Measurements from ENCODE around the gene KIRREL2. TPM values are rescaled to one million over a fixed set of nuclear protein-coding genes. Genes with fewer than 3 reads are reported as not detected.
A peak's percentile ranks its signal among the peaks of the same experiment; 100 is the strongest.
"Not testable (repeated sequence)": the region's sequence is repeated elsewhere in the genome, so short reads cannot be mapped to it uniquely, and the experiment has no call there.

The KIRREL2 gene
- total RNA-seq (2014; rRNA removed; shearing (Covaris generic)) = 0.08 and 0.19 TPM in 2 replicates

DNA sequence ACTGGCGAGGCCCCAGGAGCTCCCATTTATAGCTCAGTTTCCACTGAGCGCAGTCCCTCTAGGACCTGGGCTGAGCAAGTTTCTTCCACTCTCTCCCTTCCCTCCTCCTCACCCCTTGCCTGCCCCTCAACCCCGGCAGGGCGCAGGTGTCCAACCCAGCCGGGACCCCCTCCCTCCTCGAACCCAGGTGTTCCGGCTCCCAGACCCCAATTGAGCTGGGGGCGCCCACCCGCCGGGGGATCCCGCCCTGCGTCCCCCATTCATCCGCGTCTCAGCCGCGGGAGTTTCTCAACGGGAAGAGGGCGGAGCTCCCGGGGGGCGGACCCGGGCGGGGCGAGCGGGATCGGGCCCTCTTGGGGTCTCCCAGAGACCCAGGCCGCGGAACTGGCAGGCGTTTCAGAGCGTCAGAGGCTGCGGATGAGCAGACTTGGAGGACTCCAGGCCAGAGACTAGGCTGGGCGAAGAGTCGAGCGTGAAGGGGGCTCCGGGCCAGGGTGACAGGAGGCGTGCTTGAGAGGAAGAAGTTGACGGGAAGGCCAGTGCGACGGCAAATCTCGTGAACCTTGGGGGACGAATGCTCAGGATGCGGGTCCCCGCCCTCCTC is at the start of gene KIRREL2:
KIRREL2 (plus strand) TSS at position 366 of the 604 bp plus-strand sequence; CDS start at position 575, 209 bp downstream.
- DNase-seq (ENCODE audit: low spot score) = no peak

DNA sequence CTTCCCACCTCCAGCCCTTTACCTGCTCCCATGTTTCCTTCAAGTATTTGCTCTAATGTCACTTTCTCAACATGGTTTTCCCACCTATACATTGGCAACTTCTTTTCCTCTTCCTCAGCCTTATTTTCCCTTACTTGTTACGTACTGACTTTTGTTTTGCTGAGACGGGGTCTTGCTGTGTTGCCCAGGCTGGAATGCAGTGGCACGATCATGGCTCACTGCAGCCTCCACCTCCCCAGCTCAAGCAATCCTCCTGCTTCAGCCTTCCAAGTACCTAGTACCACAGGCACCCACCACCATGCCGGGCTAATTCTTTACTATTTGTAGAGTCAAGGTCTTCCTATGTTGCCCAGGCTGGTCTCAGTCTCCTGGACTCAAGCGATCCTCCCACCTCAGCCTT is 49.1 kb upstream of the KIRREL2 start:
- no peak for DNase-seq (ENCODE audit: low spot score)

DNA sequence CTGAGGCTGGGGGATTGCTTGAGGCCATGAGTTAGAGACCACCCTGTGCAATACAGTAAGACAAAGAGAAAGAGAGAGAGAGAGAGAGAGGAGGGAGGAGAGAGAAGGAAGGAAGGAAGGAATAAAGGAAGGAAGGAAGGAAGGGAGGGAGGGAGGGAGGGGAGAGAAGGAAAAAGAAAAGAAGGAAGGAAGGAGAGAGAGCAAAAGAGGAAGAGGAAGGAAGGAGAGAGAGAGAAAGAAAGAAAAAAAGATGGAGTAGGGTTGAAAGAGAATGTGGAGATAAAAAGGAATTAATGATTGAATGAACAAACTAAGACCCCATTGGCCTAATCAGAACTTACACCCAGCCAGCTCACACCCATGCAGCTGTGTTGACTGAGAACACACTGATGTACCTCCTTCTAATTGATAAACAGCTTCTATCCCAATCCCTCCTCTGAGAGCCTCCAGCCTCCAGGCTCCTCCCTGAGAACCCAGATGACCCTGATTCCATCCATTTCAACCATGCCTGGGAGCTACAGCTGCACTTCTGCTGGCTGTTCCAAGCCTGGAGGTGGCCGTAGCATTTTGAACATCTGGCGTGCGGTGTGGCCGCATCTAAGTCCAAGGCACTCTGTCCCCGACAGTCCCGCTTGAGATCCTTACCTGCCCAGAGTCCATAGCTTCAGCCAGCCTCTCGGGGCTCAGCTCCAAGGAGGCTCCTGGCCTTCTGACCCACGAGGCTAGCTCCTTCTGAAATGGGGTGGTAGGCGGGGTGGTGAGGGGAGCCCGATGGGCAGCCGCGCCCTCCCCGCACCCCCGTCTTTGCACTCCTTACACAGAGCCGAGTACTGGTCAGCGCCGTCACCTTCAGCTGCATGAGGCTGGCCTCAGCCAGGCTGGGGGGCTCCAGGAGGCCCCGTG is 45.1 kb upstream of the KIRREL2 start:
- DNase-seq (ENCODE audit: low spot score) = no peak

DNA sequence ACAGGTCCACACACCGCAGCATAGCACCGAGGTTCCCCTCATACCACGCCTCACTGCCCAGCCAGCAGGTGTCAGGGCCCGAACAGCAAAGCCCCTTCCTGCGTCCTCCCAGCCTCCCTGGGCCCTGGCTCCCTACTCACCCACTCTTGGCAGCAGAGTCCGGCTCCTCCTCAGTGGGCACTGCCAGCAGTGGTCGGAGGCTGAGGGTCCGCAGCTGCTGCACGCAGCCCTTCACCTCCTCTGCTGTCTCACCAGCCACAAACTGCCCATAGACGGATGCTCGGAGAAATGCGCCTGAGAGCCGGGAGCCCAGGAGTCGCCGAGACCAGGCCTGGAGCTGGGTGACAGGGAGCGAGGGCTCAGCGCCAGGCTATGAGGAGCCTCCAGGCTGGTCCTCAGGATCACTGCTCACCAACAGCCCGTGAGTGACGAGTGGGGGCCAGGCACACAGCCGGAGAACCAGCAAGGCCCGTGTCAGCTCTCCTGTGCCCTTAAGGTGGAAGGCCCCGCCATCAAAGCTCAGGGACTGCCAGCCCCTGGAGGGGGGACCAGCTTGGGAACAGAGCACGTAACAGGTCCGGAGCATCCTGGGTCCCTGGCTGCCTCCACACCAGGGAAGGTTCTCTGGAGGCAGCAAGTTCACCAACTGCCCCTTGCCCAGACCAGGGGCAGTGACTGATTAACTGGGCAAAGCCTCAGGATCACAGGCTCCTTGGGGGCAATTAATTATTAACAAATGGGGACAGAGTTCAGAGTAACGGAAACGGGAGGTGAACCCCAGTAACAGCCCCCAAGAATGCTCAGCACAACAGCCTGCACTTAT is 44.3 kb upstream of the KIRREL2 start, which contains the start of gene PRODH2:
PRODH2 (minus strand) TSS at position 626 of the 823 bp plus-strand sequence; CDS start at position 586, 40 bp downstream.
- no peak for DNase-seq (ENCODE audit: low spot score)

DNA sequence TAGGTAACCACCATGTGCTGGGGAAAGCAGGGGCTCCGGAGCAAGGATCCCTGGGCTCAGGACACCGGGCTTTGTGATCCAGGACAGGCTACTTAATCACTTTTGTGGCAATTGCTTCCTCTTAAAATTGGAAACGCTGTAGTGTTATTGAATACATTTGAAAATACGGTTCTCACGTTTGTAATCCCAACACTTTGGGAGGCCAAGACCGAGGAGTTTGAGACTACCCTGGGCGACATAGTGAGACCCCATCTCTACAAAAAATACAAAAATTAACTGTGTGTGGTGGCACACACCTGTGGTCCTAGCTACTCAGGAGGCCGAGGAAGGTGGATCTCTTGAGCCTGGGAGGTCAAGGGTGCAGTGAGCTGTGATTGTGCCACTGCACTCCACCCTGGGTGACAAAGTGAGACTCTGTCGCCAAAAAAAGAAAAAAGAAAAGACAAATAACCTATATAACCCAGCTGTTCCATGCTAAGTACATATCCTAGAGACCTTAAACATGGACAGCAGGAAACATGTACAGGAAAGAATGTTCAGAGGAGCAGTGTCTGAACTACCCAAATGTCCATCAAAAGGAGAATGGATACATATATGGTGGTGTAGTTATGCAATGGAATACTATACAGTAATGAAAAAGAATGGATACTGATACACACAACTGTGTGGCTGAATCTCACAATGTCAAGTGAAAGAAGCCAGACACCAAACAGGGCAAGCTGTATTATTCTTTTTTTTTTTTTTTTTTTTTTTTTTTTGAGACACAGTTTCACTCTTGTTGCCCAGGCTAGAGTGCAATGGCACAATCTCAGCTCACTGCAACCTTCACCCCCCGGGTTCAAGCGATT is 43.4 kb upstream of the KIRREL2 start:
- DNase-seq (ENCODE audit: low spot score) = no peak

DNA sequence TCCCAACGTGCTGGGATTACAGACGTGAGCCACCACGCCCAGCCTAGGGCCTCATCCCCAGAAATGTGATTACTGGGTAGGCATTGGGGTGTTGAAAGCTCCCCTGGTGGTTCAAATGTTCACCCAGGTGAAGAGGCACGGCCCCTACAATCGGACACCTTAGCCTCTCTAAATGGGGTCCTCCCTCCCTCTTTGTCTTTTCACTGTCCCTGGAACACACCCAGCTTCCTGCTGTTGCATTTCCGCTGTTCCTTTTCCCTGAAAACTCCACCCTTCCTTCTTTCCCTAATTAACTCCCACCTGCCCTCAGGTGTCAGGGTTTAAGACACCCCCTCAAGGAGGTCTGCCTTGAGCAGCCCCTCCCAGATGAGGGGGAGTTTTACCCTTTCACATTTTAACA is 40.4 kb upstream of the KIRREL2 start:
- no peak for DNase-seq (ENCODE audit: low spot score)

DNA sequence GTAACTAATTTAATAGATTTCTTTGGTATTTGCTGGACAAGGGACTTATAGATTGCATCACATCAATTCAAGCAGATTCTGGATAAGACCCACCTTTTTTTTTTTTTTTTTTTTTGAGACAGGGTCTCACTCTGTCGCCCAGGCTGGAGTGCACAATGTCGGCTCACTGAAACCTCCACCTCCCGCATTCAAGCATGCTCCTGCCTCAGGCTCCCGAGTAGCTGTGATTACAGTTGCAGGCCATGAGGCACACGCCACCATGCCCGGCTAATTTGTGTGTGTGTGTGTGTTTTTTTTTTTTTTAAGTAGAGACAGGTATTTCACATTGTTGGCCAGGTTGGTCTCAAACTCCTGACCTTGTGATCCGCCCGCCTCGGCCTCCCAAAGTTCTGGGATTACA is 39.9 kb upstream of the KIRREL2 start:
- no peak for DNase-seq (ENCODE audit: low spot score)

DNA sequence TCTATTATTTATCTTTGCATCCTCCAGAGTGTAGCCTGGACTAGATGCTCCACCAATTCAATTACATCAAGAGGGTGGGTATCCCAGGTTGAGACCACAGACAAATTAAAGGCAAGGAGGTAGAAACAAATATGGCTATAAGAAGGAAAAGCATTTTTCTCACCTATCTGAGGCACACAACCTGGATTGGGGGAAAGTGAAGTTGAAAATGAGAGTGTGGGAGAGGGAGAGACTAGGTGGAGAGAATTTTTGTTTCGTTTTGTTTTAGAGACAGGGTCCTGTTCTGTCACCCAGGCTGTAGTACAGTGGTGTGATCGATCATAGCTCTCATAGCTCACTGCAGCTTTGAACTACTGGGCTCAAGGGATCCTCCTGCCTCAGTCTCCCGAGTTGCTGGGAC is 38.3 kb upstream of the KIRREL2 start:
- no peak for DNase-seq (ENCODE audit: low spot score)

DNA sequence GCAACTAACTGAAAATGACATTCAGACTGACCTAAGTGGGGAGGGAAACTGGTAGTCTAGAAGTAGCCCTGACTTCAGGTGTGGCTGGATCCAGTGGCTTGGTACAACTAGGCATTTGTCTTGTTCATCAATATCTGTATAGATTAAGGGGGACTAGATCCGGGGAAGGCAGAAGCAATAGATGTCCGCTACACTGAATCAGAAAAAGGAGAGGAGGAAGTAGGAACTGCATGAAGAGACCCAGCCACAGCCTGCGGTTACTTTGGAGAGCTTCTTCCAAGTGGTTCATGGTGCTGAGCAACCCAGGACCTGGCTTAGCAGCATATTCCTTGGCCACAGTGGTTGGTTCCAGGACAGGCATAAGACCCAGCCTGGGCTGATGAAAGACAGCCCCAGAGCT is 34.1 kb upstream of the KIRREL2 start:
- DNase-seq (ENCODE audit: low spot score) = no peak

DNA sequence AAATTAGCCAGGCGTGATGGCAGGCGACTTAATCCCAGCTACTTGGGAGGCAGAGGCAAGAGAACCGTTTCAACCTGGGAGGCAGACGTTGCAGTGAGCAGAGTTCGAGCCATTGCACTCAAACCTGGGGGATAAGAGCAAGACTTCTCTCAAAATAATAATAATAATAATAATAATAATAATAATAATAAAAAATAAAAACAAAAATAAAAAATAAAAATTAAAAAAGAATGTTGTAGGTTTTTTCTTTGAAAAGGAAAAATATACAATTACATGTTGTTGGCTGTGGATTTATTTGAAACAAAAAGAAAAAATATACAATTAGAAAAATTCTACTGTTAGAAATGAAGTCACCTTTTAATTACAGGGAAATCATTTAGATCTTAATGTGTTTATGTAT is 32.6 kb upstream of the KIRREL2 start:
- DNase-seq (ENCODE audit: low spot score) = no peak

DNA sequence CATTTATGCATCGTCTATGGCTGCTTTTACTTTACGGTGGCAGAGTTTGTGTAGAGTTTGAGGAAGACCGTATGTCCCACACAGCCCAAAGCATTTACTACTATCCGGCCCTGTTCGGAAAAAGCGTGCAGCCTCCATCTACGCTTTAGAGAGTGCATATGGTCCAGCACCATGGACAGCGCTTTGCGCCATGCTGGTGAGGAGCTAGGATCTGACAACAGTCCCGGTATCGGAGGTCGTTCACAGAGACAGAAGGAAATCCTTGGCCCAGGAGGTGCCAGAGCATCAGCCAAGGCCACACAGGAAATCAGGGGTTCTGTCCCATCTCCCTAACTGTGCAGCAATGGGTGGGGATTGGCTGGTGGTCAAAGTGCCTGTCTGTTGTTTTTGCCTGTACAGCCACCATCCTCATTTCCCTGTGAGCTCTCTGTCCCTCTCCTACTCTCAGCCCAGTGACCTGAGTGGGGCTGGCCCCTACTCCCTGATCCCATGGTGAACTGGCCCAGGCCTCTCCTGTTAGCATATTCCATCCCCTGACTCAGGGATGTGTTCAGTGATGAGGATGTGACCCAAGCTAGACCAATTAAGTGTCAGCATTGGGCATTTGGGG is 27.9 kb upstream of the KIRREL2 start:
- DNase-seq (ENCODE audit: low spot score) = peak; percentile 61

DNA sequence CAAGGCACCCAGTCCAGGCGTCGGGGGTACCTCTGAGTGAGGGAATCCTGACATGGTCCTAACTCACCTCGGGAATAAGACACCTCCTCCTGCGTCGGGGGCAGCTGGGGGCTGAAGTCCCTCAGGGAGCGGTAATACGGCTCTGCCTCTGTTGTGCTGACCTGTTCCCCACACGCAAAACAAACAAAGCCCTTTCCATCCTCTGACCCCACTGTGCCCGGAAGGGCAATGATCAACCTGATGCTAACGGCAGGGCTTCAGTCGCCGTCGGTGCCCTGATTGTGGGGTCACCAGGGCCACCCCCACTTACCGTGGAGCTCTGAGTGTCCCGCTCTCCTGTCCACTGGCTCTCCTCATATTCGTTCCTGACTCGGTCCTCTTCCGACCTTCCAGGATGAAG is 25.7 kb upstream of the KIRREL2 start:
- no peak for DNase-seq (ENCODE audit: low spot score)

DNA sequence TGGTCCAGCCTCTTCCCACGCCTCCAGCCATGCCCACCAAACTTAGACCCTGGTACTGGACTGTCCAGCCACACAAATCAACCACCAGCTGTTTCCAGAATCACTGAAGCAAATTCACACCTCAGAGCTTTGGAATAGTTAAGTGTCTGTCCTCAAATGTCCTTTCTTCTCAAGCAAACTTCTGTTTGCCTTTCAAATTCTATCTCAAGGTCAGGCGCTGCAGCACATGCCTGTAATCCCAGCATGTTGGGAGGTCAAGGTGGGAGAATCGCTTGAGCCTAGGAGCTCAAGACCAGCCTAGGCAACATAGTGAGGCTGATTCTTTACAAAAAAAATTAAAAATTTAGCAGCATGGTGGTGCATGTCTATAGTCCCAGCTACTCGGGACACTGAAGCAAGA is 24.7 kb upstream of the KIRREL2 start:
- no peak for DNase-seq (ENCODE audit: low spot score)

DNA sequence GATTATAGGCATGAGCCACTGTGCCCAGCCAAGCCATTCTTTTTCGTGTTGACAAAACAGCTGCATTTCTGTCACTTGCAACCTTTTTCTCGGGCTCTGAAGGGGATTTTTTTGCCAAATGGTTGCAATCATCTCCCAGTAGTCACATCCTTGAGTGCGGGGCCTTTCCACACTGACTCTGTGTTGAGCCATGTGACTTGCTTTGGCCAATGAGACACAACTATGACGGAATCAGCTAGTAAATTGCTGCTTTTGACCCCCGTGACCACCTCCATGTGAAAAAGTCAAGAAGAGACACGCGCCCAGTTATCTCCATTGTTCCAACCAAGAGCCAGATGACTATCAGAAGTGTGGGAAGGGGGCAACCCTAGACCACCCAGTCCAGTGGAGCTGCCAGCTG is 22.7 kb upstream of the KIRREL2 start:
- no peak for DNase-seq (ENCODE audit: low spot score)

DNA sequence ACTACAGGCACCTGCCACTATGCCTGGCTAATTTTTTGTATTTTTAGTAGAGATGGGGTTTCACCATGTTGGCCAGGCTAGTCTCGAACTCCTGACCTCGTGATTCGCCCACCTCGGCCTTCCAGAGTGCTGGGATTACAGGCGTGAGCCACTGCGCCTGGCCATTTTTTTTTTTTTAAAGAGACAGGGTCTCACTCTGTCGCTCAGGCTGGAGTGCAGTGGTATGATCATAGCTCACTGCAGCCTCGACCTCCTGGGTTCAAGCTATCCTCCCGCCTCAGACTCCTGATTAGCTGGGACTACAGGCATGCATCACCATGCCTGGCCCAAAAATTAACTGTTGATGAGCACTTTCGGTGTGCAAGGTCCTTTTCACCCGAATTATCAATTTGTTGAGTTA is 20.6 kb upstream of the KIRREL2 start:
- DNase-seq (ENCODE audit: low spot score) = not testable (repeated sequence)

DNA sequence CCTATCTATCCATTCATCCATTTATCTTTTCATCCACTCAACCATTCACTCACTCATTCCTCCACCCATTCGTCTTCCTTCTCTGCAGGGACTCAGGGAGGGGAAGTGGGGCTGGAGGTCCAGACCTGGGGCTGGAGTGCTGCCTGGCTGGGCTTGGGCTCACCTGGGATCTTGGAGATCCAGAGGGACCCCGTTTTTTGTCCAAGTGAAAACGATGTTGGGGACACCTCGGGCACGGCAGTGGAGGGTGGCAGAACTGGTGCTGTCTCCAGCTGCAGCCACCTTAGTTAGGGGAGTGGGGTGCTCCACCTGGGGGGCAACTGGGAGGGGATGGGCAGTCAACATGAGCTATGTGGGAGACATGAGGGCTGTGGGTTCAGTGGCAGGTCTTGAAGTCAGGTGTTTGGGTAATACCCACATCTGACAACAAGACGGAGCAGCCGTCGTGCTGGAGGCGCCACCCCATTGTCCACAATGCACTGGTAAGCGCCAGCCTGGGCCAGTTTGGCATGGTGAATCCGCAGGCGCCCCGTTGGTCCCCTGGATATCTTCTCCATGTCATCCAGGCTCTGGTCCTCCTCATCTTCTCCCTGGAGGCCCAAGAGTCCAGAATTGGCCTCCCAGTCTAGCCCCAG is 14.6 kb upstream of the KIRREL2 start:
- DNase-seq (ENCODE audit: low spot score) = no peak

DNA sequence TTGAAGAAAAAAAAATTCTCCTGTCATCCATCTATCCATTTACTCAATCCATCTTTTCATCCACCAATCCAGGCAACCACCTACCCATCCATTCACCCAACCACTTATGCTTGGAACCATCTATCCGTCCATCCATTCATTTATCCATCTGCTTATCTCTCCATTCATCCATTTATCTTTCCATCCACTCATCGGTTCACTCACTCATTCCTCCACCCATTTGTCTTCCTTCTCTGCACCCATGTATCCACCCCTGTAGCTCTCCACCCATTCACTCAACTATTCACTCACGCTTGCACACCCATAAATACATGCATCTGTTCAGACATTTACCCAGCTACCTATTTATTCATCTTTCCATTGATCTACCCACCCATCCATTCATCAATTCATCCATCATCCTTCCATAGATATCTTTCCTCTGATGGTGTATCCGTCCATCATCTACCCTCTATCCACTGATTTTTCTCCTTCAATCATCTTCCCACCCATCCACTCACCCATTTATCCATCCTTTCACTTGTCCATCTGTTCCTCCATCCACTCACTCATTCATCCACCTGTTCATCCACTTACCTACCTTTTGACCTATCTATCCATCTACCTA is 13.9 kb upstream of the KIRREL2 start:
- no peak for DNase-seq (ENCODE audit: low spot score)

DNA sequence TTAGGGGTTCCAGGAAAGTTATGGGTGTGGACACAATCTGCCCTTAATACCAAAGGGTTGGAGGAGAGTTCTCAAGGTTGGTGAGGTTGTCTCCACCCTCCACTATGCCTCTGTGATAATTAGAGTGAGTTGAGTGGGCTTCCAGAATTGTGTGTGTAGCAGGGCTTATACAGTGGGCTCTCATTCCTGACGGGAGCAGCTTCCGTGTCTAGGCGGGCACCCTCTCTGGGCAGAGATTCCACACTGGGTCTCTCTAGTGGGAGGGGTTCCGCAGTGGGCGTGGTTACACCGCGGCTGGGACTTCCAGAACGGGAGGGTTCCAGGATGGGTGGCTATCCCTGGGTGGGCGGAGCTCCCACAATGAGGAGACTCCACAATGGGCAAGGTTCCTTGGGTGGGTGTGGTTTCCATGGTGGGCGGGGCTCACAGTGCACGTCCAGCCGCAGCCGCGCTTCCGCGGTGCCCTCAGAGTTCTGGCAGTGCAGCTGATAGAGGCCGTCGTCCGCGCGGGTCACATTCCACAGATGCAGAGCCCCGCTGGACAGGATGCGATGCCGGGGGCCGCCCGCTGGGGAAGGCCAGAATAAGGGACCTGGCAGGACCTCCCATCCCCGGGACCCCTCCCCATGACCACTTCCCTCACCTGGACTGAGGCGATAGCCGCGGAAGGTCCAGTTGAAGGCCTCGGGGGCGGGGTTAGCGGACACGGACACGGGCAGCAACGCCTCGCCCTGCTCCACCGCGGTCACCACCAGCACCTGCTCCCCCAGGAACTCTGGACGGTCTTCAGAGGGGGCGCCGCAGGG is 12.8 kb upstream of the KIRREL2 start:
- DNase-seq (ENCODE audit: low spot score) = no peak
